ENCODE results near the gene TMCC3.

DNA sequence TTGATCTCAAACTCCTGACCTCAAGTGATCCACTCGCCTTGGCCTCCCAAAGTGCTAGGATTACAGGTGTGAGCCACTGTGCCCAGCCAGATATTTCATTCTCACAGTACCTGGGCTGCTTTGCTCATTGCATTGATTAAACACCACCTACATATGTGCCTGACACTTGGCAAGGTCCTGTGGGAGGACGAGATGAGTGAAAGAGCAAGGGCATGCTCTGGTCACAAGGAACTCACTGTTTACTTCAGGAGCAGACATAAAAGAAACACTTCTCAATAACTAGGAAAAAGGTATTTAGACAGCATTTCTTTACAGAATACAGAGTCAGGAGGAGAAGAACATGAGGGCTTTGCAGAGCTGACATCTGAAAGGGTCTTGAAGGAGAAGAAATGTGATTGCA lies 91.7 kb downstream of the TMCC3 start:
- TF ChIP-seq POLR2A (IDR thresholded peaks at IDR 0.05), result no peak
- TF ChIP-seq CTCF (IDR thresholded peaks at IDR 0.05), result no peak

Measured in uterus (tissue), 2 donors.